ENCODE data around the gene IRF5. TPM values are rescaled to one million over a fixed set of nuclear protein-coding genes. Genes with fewer than 3 reads are reported as not detected.

IRF5 gene
- total RNA-seq, 1 experiment from 2014 or later = 16.5 TPM

DNA sequence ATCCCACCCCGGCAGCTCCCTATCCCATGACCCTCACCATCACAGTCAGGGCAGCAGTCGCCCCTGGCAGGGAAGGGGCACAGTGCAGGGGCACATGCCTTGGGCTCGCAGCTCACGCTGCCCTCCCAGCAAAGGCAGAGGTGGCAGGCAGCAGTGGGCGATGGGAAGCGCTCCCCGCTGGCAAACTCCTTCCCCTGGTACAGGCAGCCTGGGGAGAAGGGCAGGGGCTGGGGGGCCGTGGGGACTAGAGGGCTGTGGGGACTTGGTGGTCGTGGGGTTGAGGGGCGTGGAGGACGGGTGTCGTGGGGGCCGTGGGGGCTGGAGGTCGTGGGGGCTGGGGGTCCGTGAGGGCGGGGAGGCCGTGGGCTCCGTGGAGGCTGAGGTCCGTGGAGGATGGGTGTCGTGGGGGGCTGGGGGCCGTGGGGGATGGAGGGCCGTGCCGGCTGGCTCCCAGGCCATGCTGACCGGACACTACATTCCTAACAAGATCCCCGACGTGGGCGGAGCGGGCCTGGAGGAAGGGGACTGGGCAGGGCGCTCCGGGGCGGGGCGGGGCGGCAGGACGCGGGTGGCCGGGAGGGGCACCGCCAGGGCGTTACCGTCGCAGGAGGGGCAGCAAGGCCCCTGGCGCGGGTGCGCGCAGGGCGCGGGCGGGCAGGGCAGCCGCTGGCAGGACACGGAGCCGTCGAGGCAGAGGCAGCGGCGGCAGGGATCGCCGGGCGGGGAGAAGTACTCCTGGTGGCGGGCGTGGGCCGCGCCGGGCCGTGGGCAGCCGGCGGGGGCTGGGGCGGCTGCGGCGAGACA, 47.2 kb upstream of the IRF5 start:
- Histone ChIP-seq H3K9me3 (ENCODE audit: control insufficient read depth in 1 of 2, insufficient read depth in 1 of 2, low read depth in 1 of 2, low read length in 2 of 2) (no peaks in the 10 kb centered on the region), H3K9me2 (ENCODE audit: insufficient read depth) (no peaks in the 10 kb centered on the region), H3K9ac (ENCODE audit: low read length) (peak overlapping the region; percentile 69), H2AFZ (ENCODE audit: low read depth, low read length, poor library complexity, severe bottlenecking) (no peak overlapping the region), H4K20me1 (ENCODE audit: insufficient read depth) (no peaks in the 10 kb centered on the region), H3K79me2 (ENCODE audit: insufficient read depth, low read length) (no peaks in the 10 kb centered on the region), H3K27me3 (ENCODE audit: insufficient read depth, low read length) (no peaks in the 10 kb centered on the region), H3K27ac (ENCODE audit: low read depth, low read length) (peak overlapping the region; percentile 81; the same call in 1 of the 2 replicates), H3K4me3 (replicated peaks in 1 of 2; ENCODE audit: low read depth in 1 of 2, low read length in 2 of 2) (peak overlapping the region; percentile 65 to 69), H3K4me2 (ENCODE audit: low read length) (peak overlapping the region; percentile 96), H3K4me1 (ENCODE audit: control insufficient read depth in 1 of 2, insufficient read depth in 2 of 2, low read length in 2 of 2) (peaks cover 33 to 68% of the 10 kb centered on the region in 2 experiments), H3K36me3 (ENCODE audit: control insufficient read depth in 1 of 2, insufficient read depth in 2 of 2, low read length in 2 of 2) (no peaks in the 10 kb centered on the region)
- ATAC-seq (peak; percentile 75), DNase-seq (ENCODE audit: low read depth, low spot score) (no peak)
- peak; percentile 75 for TF ChIP-seq POLR2AphosphoS5 (IDR thresholded peaks at IDR 0.05; ENCODE audit: low read depth, low read length)
- no peak for TF ChIP-seq EZH2 (IDR thresholded peaks at IDR 0.05)
- TF ChIP-seq MAX (IDR thresholded peaks at IDR 0.05) = no peak
- TF ChIP-seq ZFX (IDR thresholded peaks at IDR 0.05) = 0 out of 2 replicates have a peak, but pooled peaks have one; percentile 41
- TF ChIP-seq SP1 (IDR thresholded peaks at IDR 0.05; ENCODE audit: low read depth) = no peak
- TF ChIP-seq EGR1 (IDR thresholded peaks at IDR 0.05; ENCODE audit: low read depth) = no peak
- no peak for TF ChIP-seq CEBPB (IDR thresholded peaks at IDR 0.05; ENCODE audit: low read depth)
- POLR2A ChIA-PET = no interaction called here
- RAD21 ChIA-PET (ENCODE audit: low non-redundant PET in 1 of 2, low total read pairs in 2 of 2, uncharacterized antibody in 2 of 2, unreplicated experiment in 2 of 2) = interaction anchor here in 1 of 2 experiments (0.7 kb wide), 1 partner anchor 67 kb away, joined by 6 read pairs; no protein-coding TSS in a partner anchor
- intact Hi-C loops (cut with micrococcal nuclease) = no loop called here
- BruUV-seq (replicated peaks) = no TSS peak
- CTCF ChIA-PET = no interaction called here

- H3K4me1 ChIP-seq (ENCODE audit: control insufficient read depth in 1 of 2, insufficient read depth in 2 of 2, low read length in 2 of 2) = peaks cover 33 to 68% of the 10 kb centered on the region in 2 experiments
- no peaks in the 10 kb centered on the region for H3K9me2 ChIP-seq (ENCODE audit: insufficient read depth)
- RAD21 ChIA-PET (ENCODE audit: low non-redundant PET in 1 of 2, low total read pairs in 2 of 2, uncharacterized antibody in 2 of 2, unreplicated experiment in 2 of 2) = no interaction called here
- H4K20me1 ChIP-seq (ENCODE audit: insufficient read depth) = no peaks in the 10 kb centered on the region
- H3K27ac ChIP-seq (ENCODE audit: low read depth, low read length) = peak overlapping the region; percentile 81; the same call in 1 of the 2 replicates
- peak overlapping the region; percentile 65 to 69 for H3K4me3 ChIP-seq (replicated peaks in 1 of 2; ENCODE audit: low read depth in 1 of 2, low read length in 2 of 2)
- POLR2A ChIA-PET = no interaction called here
- no peaks in the 10 kb centered on the region for H3K27me3 ChIP-seq (ENCODE audit: insufficient read depth, low read length)
- peak overlapping the region; percentile 69 for H3K9ac ChIP-seq (ENCODE audit: low read length)
- no peaks in the 10 kb centered on the region for H3K79me2 ChIP-seq (ENCODE audit: insufficient read depth, low read length)
- no peak overlapping the region for H2AFZ ChIP-seq (ENCODE audit: low read depth, low read length, poor library complexity, severe bottlenecking)
- intact Hi-C loops (cut with micrococcal nuclease) = no loop called here
- CTCF ChIA-PET = no interaction called here
- TF ChIP-seq ELF1 (IDR thresholded peaks at IDR 0.05; ENCODE audit: borderline replicate concordance, low read depth) (no peak), POLR2A (IDR thresholded peaks at IDR 0.05; ENCODE audit: borderline replicate concordance, extremely low read depth, insufficient read depth, insufficient read length) (no peak), ZFX (IDR thresholded peaks at IDR 0.05) (0 out of 2 replicates have a peak, but pooled peaks have one; percentile 21), POLR2AphosphoS5 (IDR thresholded peaks at IDR 0.05; ENCODE audit: low read depth, low read length) (peak; percentile 49; the same call in 1 of the 2 replicates)
- TF ChIP-seq, protein P1, sequence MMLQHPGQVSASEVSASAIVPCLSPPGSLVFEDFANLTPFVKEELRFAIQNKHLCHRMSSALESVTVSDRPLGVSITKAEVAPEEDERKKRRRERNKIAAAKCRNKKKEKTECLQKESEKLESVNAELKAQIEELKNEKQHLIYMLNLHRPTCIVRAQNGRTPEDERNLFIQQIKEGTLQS (IDR thresholded peaks at IDR 0.05) = no peak
- peak overlapping the region; percentile 96 for H3K4me2 ChIP-seq (ENCODE audit: low read length)
- H3K9me3 ChIP-seq (ENCODE audit: control insufficient read depth in 1 of 2, insufficient read depth in 1 of 2, low read depth in 1 of 2, low read length in 2 of 2) = no peaks in the 10 kb centered on the region
- peak; percentile 81 for ATAC-seq
- no peaks in the 10 kb centered on the region for H3K36me3 ChIP-seq (ENCODE audit: control insufficient read depth in 1 of 2, insufficient read depth in 2 of 2, low read length in 2 of 2)
- no peak for DNase-seq (ENCODE audit: low read depth, low spot score)
- BruUV-seq (replicated peaks) = no TSS peak
These were observed 46.4 kb upstream of the IRF5 start for GRCh38 chr7:128891110-128891941.

Measured in HCT116 (cell line).